ENCODE data around the gene ZNF280A.
"Not testable (repeated sequence)": the region's sequence is repeated elsewhere in the genome, so short reads cannot be mapped to it uniquely, and the experiment has no call there.

Gene ZNF280A

GRCh38 chr22:22469527-22469926, 50.5 kb downstream of the ZNF280A start:
- no peak for FAIRE-seq

GRCh38 chr22:22468794-22469469, 51.1 kb downstream of the ZNF280A start:
- FAIRE-seq; DNase-seq (ENCODE audit: low spot score): not testable (repeated sequence)

More at GRCh38 chr22:22469527-22469926, 50.5 kb downstream of the ZNF280A start:
- no peak for DNase-seq (ENCODE audit: low spot score)

- no peak for FAIRE-seq
Measured at GRCh38 chr22:22467112-22467511, 53.0 kb downstream of the ZNF280A start.

GRCh38 chr22:22465782-22466181, 54.3 kb downstream of the ZNF280A start:
- FAIRE-seq (no peak), DNase-seq (ENCODE audit: low spot score) (no peak)

More at GRCh38 chr22:22467112-22467511, 53.0 kb downstream of the ZNF280A start:
- no peak for DNase-seq (ENCODE audit: low spot score)

DNA sequence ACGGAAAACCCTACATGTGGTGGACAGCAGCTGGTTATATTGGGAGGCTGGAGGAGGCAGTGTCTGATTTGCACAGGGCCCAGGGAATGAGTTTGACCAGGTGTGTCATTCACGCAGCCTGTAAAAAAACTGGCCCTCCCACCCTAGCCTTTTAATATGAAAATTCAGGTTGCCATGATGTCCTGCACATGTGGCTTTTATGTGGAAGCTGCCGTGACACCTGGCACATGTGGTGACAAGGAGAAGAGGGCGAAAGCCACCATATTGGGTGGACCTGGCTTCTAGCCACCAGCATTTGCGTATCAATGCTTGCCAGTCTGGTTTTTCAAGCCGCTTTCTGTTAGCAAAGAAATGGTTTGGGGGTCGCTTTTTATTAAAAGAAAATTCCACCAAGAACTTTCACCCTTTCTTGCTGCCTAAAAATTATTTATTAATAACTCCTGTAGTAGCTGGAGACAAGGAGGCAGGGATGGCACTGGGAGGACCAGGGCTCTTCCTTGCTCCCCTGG, 54.9 kb downstream of the ZNF280A start:
- no peak for DNase-seq (ENCODE audit: low spot score)

GRCh38 chr22:22464541-22465054, 55.5 kb downstream of the ZNF280A start:
- FAIRE-seq, result no peak
- no peak for DNase-seq (ENCODE audit: low spot score)

More for the DNA sequence above, 54.9 kb downstream of the ZNF280A start:
- no peak for FAIRE-seq

DNA sequence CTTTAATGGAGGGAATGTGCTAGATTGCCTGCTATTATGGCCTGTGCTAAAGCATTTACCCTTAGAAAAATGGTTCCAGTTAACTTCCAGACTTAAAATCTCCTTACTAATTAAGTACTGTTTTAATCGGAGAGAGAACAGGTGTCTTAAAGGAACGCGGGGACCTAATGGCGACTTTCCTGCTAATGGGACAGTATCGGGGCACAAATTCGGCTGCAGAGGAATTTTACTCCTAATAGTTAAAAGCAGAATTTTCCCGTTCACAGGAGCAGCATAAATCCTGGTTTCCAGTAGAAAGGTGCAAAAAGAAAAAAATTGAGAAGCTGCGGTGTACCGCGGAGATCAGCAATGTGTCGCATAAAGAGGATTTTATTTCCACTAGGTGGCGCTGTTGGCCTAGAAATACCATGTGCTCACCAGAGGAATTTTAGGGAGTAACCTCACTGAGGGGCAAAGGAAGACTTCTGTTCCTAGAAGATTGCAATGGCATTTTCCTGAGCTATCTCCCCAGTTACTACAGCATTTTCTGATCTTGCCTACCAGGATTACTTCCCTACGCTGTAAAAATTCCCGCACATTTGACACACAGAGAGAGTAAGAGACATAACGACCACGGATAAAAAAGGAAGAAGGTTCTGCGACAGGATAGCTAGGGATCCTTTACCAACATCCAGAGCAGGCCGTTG, 56.1 kb downstream of the ZNF280A start:
- DNase-seq (ENCODE audit: low spot score), result peak; percentile 85
- FAIRE-seq, result peak; percentile 17
